Loucy (cell line): ENCODE data around the gene INF2.

Source experiments
- CTCF ChIP-seq: fragments of 200-600 bp; sonication (generic); conservative IDR thresholded peaks from 2 replicates; pipeline ENCODE4 v1.5.1; 2014; ENCODE audit warnings: mild to moderate bottlenecking, antibody characterized with exemption, low read length
- EZH2phosphoT487 ChIP-seq: fragments of 200-600 bp; IDR thresholded peaks from 2 replicates; pipeline ENCODE4 v1.6.1; 2018; ENCODE audit warnings: antibody characterized with exemption, mild to moderate bottlenecking, moderate library complexity, borderline replicate concordance

- no peak for TF ChIP-seq CTCF
- TF ChIP-seq EZH2phosphoT487, result no peak
Observed at GRCh38 chr14:104739546-104740516, 50.4 kb downstream of the INF2 start.
